ENCODE data around the gene TCERG1. TPM values are rescaled to one million over a fixed set of nuclear protein-coding genes. Genes with fewer than 3 reads are reported as not detected.
A peak's percentile ranks its signal among the peaks of the same experiment; 100 is the strongest.

TCERG1 gene
- total and polyA plus RNA-seq, 9 of the 15 experiments (the other 6 are each of a cell fraction or from before 2014, with no cell fraction given) = 50.3 to 148 (median 119) TPM

DNA sequence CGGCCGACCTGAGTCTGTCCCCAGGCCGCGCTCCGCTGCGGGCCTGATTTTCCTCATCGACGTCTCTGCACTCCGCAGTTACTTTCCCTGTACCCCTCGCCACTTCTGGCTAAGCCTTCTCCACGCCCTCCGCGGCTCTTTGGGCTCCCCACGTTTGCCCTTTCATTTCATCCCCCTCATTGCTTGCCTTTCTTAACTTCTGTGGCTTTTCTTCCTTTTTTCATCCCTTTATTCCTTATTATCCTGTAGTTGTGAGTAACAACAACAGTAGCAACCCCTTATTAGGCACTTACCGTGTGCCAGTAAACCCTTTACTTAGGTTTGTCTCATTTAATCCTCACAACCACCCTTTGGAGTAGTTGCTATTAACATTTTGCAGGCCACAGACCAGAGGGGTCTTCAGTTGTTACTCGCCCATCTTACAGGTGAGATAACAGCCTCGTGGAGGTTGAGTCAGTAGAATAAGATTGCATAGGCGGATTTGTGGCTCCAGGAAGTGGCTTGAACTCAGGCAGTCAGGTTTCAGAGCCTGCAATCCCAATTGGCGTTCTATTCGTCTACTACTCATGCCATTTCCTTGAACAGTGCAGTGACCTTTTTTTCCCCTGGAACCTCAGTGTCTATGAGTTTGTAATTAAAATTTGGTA is 724 bp downstream of the TCERG1 start (continued):
- TF ChIP-seq CREB3L1 (IDR thresholded peaks at IDR 0.05; ENCODE audit: borderline replicate concordance, low read depth) (no peak), MAFK (IDR thresholded peaks at IDR 0.05; ENCODE audit: low read length) (no peak), HDAC3 (IDR thresholded peaks at IDR 0.05; ENCODE audit: borderline replicate concordance, partially characterized antibody) (no peak), FOXA3 (CRISPR knock-in tag; conservative IDR thresholded peaks at IDR 0.05 in 1 of 2, IDR thresholded peaks at IDR 0.05 in 1 of 2) (no peak; a peak in 1 of 4 replicates), ZNF12 (CRISPR knock-in tag; IDR thresholded peaks at IDR 0.05) (no peak), TARDBP (IDR thresholded peaks at IDR 0.05) (no peak), CAMTA2 (CRISPR knock-in tag; conservative IDR thresholded peaks at IDR 0.05) (no peak), IRF1 (CRISPR knock-in tag; IDR thresholded peaks at IDR 0.05; ENCODE audit: borderline replicate concordance) (no peak), ZNF23 (CRISPR knock-in tag; IDR thresholded peaks at IDR 0.05) (no peak), TSC22D4 (tag; IDR thresholded peaks at IDR 0.05) (no peak), ZBTB34 (CRISPR knock-in tag; IDR thresholded peaks at IDR 0.05) (no peak), L3MBTL2 (IDR thresholded peaks at IDR 0.05) (no peak), EP300 (IDR thresholded peaks at IDR 0.05; ENCODE audit: low read length) (no peak; the same call in 1 of the 2 replicates)
- TF ChIP-seq, protein P1, sequence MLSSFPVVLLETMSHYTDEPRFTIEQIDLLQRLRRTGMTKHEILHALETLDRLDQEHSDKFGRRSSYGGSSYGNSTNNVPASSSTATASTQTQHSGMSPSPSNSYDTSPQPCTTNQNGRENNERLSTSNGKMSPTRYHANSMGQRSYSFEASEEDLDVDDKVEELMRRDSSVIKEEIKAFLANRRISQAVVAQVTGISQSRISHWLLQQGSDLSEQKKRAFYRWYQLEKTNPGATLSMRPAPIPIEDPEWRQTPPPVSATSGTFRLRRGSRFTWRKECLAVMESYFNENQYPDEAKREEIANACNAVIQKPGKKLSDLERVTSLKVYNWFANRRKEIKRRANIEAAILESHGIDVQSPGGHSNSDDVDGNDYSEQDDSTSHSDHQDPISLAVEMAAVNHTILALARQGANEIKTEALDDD (IDR thresholded peaks at IDR 0.05) = no peak
- TF ChIP-seq, protein P2, sequence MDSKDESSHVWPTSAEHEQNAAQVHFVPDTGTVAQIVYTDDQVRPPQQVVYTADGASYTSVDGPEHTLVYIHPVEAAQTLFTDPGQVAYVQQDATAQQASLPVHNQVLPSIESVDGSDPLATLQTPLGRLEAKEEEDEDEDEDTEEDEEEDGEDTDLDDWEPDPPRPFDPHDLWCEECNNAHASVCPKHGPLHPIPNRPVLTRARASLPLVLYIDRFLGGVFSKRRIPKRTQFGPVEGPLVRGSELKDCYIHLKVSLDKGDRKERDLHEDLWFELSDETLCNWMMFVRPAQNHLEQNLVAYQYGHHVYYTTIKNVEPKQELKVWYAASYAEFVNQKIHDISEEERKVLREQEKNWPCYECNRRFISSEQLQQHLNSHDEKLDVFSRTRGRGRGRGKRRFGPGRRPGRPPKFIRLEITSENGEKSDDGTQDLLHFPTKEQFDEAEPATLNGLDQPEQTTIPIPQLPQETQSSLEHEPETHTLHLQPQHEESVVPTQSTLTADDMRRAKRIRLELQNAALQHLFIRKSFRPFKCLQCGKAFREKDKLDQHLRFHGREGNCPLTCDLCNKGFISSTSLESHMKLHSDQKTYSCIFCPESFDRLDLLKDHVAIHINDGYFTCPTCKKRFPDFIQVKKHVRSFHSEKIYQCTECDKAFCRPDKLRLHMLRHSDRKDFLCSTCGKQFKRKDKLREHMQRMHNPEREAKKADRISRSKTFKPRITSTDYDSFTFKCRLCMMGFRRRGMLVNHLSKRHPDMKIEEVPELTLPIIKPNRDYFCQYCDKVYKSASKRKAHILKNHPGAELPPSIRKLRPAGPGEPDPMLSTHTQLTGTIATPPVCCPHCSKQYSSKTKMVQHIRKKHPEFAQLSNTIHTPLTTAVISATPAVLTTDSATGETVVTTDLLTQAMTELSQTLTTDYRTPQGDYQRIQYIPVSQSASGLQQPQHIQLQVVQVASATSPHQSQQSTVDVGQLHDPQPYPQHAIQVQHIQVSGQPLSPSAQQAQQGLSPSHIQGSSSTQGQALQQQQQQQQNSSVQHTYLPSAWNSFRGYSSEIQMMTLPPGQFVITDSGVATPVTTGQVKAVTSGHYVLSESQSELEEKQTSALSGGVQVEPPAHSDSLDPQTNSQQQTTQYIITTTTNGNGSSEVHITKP (IDR thresholded peaks at IDR 0.05; ENCODE audit: partially characterized antibody) = no peak
- TF ChIP-seq, protein P3, sequence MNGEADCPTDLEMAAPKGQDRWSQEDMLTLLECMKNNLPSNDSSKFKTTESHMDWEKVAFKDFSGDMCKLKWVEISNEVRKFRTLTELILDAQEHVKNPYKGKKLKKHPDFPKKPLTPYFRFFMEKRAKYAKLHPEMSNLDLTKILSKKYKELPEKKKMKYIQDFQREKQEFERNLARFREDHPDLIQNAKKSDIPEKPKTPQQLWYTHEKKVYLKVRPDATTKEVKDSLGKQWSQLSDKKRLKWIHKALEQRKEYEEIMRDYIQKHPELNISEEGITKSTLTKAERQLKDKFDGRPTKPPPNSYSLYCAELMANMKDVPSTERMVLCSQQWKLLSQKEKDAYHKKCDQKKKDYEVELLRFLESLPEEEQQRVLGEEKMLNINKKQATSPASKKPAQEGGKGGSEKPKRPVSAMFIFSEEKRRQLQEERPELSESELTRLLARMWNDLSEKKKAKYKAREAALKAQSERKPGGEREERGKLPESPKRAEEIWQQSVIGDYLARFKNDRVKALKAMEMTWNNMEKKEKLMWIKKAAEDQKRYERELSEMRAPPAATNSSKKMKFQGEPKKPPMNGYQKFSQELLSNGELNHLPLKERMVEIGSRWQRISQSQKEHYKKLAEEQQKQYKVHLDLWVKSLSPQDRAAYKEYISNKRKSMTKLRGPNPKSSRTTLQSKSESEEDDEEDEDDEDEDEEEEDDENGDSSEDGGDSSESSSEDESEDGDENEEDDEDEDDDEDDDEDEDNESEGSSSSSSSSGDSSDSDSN (IDR thresholded peaks at IDR 0.05; ENCODE audit: borderline replicate concordance in 1 of 2, low read depth in 2 of 2, low read length in 2 of 2) = peak in 1 of 2 experiments; percentile 27; a peak in 2 of 4 replicates
